GM08714 (cell line): ENCODE data around the gene GPR160.

ENCODE experiments used
- H3K4me3 ChIP-seq: fragments of 200-500 bp; sonication (Bioruptor generic); 2 replicates; pipeline ENCODE4 v1.5.1; 2014; ENCODE audit warnings: mild to moderate bottlenecking, low read length, inconsistent platforms
- ZNF274 ChIP-seq: IDR thresholded peaks from 2 replicates; pipeline ENCODE4 v1.6.1; 2012; ENCODE audit warnings: mild to moderate bottlenecking, low read depth, low read length

Gene GPR160

DNA sequence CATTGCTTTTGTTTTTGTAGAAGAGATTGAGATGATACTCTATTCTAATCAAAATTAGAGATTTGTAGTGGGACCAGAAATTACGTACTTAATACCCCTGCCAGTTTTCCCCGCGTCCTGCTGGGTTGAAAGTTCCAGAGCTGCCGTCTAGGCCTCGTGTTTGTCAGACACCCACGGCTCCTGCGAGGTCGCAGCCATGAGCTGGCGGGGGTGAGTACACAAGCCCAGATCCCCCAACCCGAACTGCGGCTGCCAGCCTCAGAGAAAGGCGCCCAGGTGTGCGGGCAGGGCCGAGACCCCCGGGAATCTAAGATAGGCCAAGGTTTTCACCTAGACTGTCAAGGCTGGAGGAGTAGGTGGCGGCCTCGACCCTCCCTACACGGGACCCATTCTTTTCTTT lies 26.3 kb downstream of the GPR160 start:
- TF ChIP-seq ZNF274, result no peak

GRCh38 chr3:170075441-170076091 lies 37.8 kb downstream of the GPR160 start:
- no peak for TF ChIP-seq ZNF274
- H3K4me3 ChIP-seq, result no peak overlapping the region

More for the DNA sequence above, 26.3 kb downstream of the GPR160 start:
- no peak overlapping the region for H3K4me3 ChIP-seq

GRCh38 chr3:170076715-170077238 lies 39.0 kb downstream of the GPR160 start:
- no peak overlapping the region for H3K4me3 ChIP-seq
- TF ChIP-seq ZNF274, result no peak

- TF ChIP-seq ZNF274, result no peak
Observed at GRCh38 chr3:170077361-170077760, 39.6 kb downstream of the GPR160 start.

DNA sequence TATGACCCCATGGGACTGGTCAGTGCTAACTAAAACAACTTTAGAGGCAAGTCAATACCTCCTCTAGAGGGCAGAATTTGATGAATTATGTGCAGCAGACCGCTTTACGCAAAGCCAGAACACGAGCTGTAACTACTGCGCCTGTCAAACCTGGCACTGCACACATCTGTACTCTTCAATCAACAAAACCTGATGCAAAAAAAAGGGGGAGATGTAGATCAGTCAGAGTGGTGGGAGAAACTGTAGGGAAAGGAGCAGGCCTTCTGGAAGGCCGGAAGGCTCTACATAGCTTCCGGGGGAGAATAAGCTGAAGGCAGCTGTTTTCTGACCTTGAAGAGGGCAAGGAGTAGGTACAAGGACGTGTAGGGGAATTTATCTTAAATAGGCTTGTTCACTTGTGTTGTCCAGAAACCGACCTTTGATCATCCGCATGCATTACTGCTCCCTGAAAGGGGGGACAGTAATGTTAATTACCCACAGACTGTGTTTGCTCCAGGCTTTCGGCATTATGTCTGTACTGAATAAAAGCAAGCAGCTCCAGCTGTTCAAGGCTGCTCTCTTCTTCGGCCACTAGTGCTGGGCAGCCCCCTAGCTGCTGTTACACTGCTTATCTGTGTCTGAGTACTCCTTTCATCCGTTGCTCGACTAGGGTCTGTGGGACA lies 41.0 kb downstream of the GPR160 start:
- no peak for TF ChIP-seq ZNF274
- H3K4me3 ChIP-seq, result no peak overlapping the region

More at GRCh38 chr3:170077361-170077760, 39.6 kb downstream of the GPR160 start:
- H3K4me3 ChIP-seq, result no peak overlapping the region

DNA sequence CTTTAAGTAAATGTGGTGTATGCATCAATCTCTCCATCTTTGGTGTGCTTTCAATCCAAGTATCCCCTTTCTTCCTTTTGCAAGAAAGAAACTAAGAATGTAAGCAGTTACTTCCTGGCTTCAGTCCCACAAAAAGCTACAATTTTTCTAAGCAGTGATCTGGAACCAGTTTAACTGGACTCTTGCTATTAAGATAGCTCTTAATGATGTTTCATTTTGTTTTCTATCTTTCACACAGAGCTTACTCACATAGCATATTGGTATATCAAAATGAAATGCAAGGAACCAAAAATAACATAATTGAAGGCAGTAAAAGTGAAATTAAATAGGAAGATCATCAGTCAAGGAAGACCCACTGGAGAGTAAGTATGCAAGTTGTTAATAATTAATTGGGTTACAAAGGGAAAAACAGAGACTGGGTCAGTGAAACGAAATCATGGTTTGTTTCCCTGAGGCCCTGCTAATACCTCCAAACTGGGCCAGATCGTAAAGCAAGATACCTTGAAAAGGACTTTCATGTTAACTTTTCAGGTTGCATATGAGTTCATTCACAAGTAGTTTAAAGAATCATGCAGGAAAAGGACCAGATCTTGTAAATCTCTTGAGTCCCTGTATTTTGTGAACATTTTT lies 41.9 kb downstream of the GPR160 start:
- no peak for TF ChIP-seq ZNF274
- no peak overlapping the region for H3K4me3 ChIP-seq

DNA sequence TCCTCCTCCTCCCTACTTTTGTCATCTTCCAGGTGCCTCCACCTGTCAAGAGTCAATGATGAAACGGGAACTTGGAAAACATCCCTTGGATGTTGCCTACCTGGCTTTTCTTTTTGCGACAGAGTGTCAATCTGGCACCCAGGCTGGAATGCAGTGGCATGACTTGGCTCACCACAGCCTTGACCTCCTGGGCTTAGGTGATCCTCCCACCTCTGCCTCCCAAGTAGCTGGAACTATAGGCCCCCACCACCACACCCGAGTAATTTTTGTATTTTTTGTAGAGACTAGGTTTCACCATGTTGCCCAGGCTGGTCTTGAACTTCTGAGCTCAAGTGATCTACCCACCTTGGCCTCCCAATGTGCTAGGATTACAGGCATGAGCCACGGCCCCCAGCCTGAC lies 42.8 kb downstream of the GPR160 start:
- no peak overlapping the region for H3K4me3 ChIP-seq
- TF ChIP-seq ZNF274, result no peak

DNA sequence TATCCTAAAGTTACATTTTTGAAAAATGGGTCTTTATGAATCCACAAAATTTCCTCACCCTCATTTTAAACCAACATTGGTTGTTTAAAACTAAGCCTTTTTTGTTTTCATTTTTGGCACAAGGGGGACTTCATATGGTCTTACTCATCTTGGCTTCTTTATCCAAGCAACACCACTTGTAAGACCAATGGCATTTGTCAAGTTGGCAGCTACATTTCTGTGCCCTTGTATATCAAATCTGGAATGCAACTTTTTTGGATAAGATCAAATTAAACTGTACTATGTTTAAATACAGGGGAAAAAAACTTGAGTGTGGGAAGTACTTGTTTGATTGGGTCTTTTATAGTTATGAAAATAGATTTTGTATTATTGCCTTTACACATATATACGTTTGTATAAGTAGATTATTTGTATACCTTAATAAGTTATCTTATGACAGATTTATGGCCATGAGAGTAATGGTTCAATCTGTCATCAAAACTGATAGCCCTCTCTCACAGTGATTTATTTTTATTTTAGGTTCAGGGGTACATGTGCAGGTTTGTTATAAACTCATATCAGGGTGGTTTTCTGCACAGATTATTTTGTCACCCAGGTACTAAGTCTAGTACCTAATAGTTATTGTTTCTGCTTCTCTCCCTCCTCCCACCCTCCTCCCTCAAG lies 43.4 kb downstream of the GPR160 start:
- TF ChIP-seq ZNF274, result no peak
- H3K4me3 ChIP-seq, result no peak overlapping the region

GRCh38 chr3:170083343-170083742 lies 45.5 kb downstream of the GPR160 start:
- TF ChIP-seq ZNF274, result no peak
- H3K4me3 ChIP-seq, result no peak overlapping the region

- TF ChIP-seq ZNF274, result no peak
- H3K4me3 ChIP-seq, result no peak overlapping the region
Observed at GRCh38 chr3:170085396-170085795, 47.6 kb downstream of the GPR160 start.

- no peak overlapping the region for H3K4me3 ChIP-seq
- TF ChIP-seq ZNF274, result no peak
Observed at GRCh38 chr3:170089862-170090600, 52.2 kb downstream of the GPR160 start.

GRCh38 chr3:170090601-170090981 lies 52.8 kb downstream of the GPR160 start:
- TF ChIP-seq ZNF274, result no peak
- no peak overlapping the region for H3K4me3 ChIP-seq

- H3K4me3 ChIP-seq, result no peak overlapping the region
- TF ChIP-seq ZNF274, result no peak
Observed at GRCh38 chr3:170092907-170093306, 55.1 kb downstream of the GPR160 start.

DNA sequence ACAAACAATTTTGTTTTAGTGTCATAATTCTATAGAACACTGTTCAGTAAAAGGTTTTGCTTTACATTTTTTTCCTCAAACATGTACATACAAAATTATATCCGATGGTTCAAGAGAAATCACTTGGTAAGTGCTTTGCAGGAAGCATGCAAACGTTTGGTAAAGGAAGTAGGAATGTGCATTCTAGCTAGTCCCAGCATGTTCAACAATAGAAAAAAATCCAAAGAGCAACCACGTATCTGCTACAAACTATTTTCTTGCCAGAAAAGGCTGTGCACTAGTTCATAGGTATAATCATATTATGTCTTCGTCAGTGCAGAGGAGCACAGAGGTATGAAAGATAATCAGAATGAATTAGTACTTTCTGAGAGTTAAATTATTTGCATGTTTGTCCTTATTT lies 58.0 kb downstream of the GPR160 start:
- no peak overlapping the region for H3K4me3 ChIP-seq
- no peak for TF ChIP-seq ZNF274
